Measurements from ENCODE around the gene ADARB2. TPM values are rescaled to one million over a fixed set of nuclear protein-coding genes. Genes with fewer than 3 reads are reported as not detected.

Gene ADARB2
- total RNA-seq, 1 donor from 2014 or later: 38.7 TPM

- H3K27me3 Mint-ChIP-seq (ENCODE audit: unreplicated experiment): no peaks in the 10 kb centered on the region
These were observed 229.9 kb downstream of the ADARB2 start for GRCh38 chr10:1507436-1507835.

GRCh38 chr10:1504940-1505339 lies 232.4 kb downstream of the ADARB2 start:
- H3K9me3 Mint-ChIP-seq (ENCODE audit: unreplicated experiment): peaks cover 3% of the 10 kb centered on the region
- H3K27me3 Mint-ChIP-seq (ENCODE audit: unreplicated experiment): no peaks in the 10 kb centered on the region
- H3K4me1 Mint-ChIP-seq (ENCODE audit: unreplicated experiment): no peaks in the 10 kb centered on the region
- H3K4me3 Mint-ChIP-seq (ENCODE audit: unreplicated experiment): no peak overlapping the region
- no peak for DNase-seq (ENCODE audit: extremely low spot score, unreplicated experiment)
- TF ChIP-seq CTCF (IDR thresholded peaks at IDR 0.05): no peak
- no peaks in the 10 kb centered on the region for H3K36me3 Mint-ChIP-seq (ENCODE audit: unreplicated experiment)
- H3K27ac Mint-ChIP-seq (ENCODE audit: unreplicated experiment): no peak overlapping the region

More at GRCh38 chr10:1507436-1507835, 229.9 kb downstream of the ADARB2 start:
- TF ChIP-seq CTCF (IDR thresholded peaks at IDR 0.05): no peak
- Mint-ChIP-seq H3K4me3 (ENCODE audit: unreplicated experiment) (no peak overlapping the region), H3K36me3 (ENCODE audit: unreplicated experiment) (no peaks in the 10 kb centered on the region), H3K4me1 (ENCODE audit: unreplicated experiment) (no peaks in the 10 kb centered on the region), H3K9me3 (ENCODE audit: unreplicated experiment) (peaks cover 3% of the 10 kb centered on the region), H3K27ac (ENCODE audit: unreplicated experiment) (no peak overlapping the region)
- DNase-seq (ENCODE audit: extremely low spot score, unreplicated experiment): no peak

GRCh38 chr10:1504286-1504685 lies 233.0 kb downstream of the ADARB2 start:
- Mint-ChIP-seq H3K4me3 (ENCODE audit: unreplicated experiment) (no peak overlapping the region), H3K27me3 (ENCODE audit: unreplicated experiment) (no peaks in the 10 kb centered on the region), H3K27ac (ENCODE audit: unreplicated experiment) (no peak overlapping the region), H3K4me1 (ENCODE audit: unreplicated experiment) (no peaks in the 10 kb centered on the region), H3K36me3 (ENCODE audit: unreplicated experiment) (no peaks in the 10 kb centered on the region), H3K9me3 (ENCODE audit: unreplicated experiment) (peaks cover 3% of the 10 kb centered on the region)
- no peak for DNase-seq (ENCODE audit: extremely low spot score, unreplicated experiment)
- TF ChIP-seq CTCF (IDR thresholded peaks at IDR 0.05): no peak

- no peak for DNase-seq (ENCODE audit: extremely low spot score, unreplicated experiment)
- H3K4me1 Mint-ChIP-seq (ENCODE audit: unreplicated experiment): no peaks in the 10 kb centered on the region
- peaks cover 3% of the 10 kb centered on the region for H3K9me3 Mint-ChIP-seq (ENCODE audit: unreplicated experiment)
- no peak overlapping the region for H3K27ac Mint-ChIP-seq (ENCODE audit: unreplicated experiment)
- H3K4me3 Mint-ChIP-seq (ENCODE audit: unreplicated experiment): no peak overlapping the region
- no peaks in the 10 kb centered on the region for H3K36me3 Mint-ChIP-seq (ENCODE audit: unreplicated experiment)
- no peak for TF ChIP-seq CTCF (IDR thresholded peaks at IDR 0.05)
- no peaks in the 10 kb centered on the region for H3K27me3 Mint-ChIP-seq (ENCODE audit: unreplicated experiment)
These were observed 234.9 kb downstream of the ADARB2 start for GRCh38 chr10:1502451-1502850.

GRCh38 chr10:1499359-1499957 lies 237.9 kb downstream of the ADARB2 start:
- no peak for DNase-seq (ENCODE audit: extremely low spot score, unreplicated experiment)
- no peak overlapping the region for H3K27ac Mint-ChIP-seq (ENCODE audit: unreplicated experiment)
- TF ChIP-seq CTCF (IDR thresholded peaks at IDR 0.05): no peak
- no peaks in the 10 kb centered on the region for H3K36me3 Mint-ChIP-seq (ENCODE audit: unreplicated experiment)
- H3K4me1 Mint-ChIP-seq (ENCODE audit: unreplicated experiment): no peaks in the 10 kb centered on the region
- no peaks in the 10 kb centered on the region for H3K27me3 Mint-ChIP-seq (ENCODE audit: unreplicated experiment)
- no peak overlapping the region for H3K4me3 Mint-ChIP-seq (ENCODE audit: unreplicated experiment)
- peaks cover 3% of the 10 kb centered on the region for H3K9me3 Mint-ChIP-seq (ENCODE audit: unreplicated experiment)
